ENCODE results near the gene RPL37A. TPM values are rescaled to one million over a fixed set of nuclear protein-coding genes. Genes with fewer than 3 reads are reported as not detected.
A peak's percentile ranks its signal among the peaks of the same experiment; 100 is the strongest.

RPL37A gene
- 1,752 and 2,984 TPM in 2 replicates for total RNA-seq

GRCh38 chr2:216498379-216499352 is at the start of gene RPL37A:
Gene RPL37A (plus strand): TSS chr2:216498844. CDS start chr2:216498875, 31 bp downstream.
- TF ChIP-seq CTCF (conservative IDR thresholded peaks at IDR 0.05; ENCODE audit: low read depth, low read length): no peak
- peak; percentile 79 for DNase-seq (ENCODE audit: low read depth)
- peak within 1 kb of the TSS; percentile 76 for H3K4me3 ChIP-seq (ENCODE audit: low read depth, low read length)

GRCh38 chr2:216450346-216450745 is 48.3 kb upstream of the RPL37A start:
- no peak for TF ChIP-seq CTCF (conservative IDR thresholded peaks at IDR 0.05; ENCODE audit: low read depth, low read length)
- no peak for DNase-seq (ENCODE audit: low read depth)
- H3K4me3 ChIP-seq (ENCODE audit: low read depth, low read length): no peak overlapping the region

GRCh38 chr2:216450784-216451183 is 47.9 kb upstream of the RPL37A start:
- no peak for DNase-seq (ENCODE audit: low read depth)

GRCh38 chr2:216453955-216454614 is 44.6 kb upstream of the RPL37A start:
- no peak for DNase-seq (ENCODE audit: low read depth)
- no peak for TF ChIP-seq CTCF (conservative IDR thresholded peaks at IDR 0.05; ENCODE audit: low read depth, low read length)
- no peak overlapping the region for H3K4me3 ChIP-seq (ENCODE audit: low read depth, low read length)

More at GRCh38 chr2:216450784-216451183, 47.9 kb upstream of the RPL37A start:
- no peak overlapping the region for H3K4me3 ChIP-seq (ENCODE audit: low read depth, low read length)
- no peak for TF ChIP-seq CTCF (conservative IDR thresholded peaks at IDR 0.05; ENCODE audit: low read depth, low read length)

- no peak for DNase-seq (ENCODE audit: low read depth)
- H3K4me3 ChIP-seq (ENCODE audit: low read depth, low read length): no peak overlapping the region
- no peak for TF ChIP-seq CTCF (conservative IDR thresholded peaks at IDR 0.05; ENCODE audit: low read depth, low read length)
Measured at GRCh38 chr2:216463148-216463547, 35.5 kb upstream of the RPL37A start.

- no peak for DNase-seq (ENCODE audit: low read depth)
- no peak for TF ChIP-seq CTCF (conservative IDR thresholded peaks at IDR 0.05; ENCODE audit: low read depth, low read length)
- H3K4me3 ChIP-seq (ENCODE audit: low read depth, low read length): no peak overlapping the region
Measured at GRCh38 chr2:216464104-216464720, 34.4 kb upstream of the RPL37A start.
